Measurements from ENCODE around the gene PRPH.

Gene PRPH

DNA sequence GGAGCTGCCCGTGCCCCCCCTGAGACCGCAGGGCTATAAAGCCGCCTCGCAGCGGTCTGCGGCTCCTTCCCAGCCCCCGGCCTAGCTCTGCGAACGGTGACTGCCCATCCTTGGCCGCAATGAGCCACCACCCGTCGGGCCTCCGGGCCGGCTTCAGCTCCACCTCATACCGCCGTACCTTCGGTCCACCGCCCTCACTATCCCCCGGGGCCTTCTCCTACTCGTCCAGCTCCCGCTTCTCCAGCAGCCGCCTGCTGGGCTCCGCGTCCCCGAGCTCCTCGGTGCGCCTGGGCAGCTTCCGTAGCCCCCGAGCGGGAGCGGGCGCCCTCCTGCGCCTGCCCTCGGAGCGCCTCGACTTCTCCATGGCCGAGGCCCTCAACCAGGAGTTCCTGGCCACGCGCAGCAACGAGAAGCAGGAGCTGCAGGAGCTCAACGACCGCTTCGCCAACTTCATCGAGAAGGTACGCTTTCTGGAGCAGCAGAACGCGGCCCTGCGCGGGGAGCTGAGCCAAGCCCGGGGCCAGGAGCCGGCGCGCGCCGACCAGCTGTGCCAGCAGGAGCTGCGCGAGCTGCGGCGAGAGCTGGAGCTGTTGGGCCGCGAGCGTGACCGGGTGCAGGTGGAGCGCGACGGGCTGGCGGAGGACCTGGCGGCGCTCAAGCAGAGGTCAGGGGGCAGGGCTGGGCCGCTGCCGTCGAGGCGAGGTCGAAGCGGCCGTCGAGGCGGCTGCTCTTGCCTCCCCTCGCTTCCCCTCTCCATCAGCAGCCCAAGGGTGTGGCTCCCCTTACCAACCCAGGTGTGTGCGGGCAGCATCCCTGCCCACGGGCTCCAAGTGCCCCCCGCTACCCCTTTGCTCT, at the start of gene PRPH:
TSS of gene PRPH (plus strand) at position 66 of the 855 bp plus-strand sequence. CDS start at position 120, 54 bp downstream.
- TF ChIP-seq, protein P1, sequence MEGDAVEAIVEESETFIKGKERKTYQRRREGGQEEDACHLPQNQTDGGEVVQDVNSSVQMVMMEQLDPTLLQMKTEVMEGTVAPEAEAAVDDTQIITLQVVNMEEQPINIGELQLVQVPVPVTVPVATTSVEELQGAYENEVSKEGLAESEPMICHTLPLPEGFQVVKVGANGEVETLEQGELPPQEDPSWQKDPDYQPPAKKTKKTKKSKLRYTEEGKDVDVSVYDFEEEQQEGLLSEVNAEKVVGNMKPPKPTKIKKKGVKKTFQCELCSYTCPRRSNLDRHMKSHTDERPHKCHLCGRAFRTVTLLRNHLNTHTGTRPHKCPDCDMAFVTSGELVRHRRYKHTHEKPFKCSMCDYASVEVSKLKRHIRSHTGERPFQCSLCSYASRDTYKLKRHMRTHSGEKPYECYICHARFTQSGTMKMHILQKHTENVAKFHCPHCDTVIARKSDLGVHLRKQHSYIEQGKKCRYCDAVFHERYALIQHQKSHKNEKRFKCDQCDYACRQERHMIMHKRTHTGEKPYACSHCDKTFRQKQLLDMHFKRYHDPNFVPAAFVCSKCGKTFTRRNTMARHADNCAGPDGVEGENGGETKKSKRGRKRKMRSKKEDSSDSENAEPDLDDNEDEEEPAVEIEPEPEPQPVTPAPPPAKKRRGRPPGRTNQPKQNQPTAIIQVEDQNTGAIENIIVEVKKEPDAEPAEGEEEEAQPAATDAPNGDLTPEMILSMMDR (IDR thresholded peaks at IDR 0.05) = no peak

DNA sequence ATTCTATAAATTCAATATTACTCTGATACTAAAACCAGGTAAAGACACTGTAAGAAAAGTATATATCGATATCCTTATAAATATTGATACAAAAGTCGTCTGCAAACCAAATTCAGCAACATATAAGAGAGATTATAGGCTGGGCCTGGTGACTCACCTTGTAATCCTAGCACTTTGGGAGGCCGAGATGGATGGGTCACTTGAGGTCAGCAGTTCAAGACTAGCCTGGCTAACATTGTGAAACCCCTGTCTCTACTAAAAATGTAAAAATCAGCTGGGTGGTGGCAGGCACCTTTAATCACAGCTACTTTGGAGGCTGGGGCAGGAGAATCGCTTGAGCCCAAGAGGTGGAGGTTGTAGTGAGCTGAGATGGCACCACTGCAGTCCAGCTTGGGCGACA, 43.6 kb upstream of the PRPH start:
- TF ChIP-seq, protein P1 (IDR thresholded peaks at IDR 0.05) = no peak

DNA sequence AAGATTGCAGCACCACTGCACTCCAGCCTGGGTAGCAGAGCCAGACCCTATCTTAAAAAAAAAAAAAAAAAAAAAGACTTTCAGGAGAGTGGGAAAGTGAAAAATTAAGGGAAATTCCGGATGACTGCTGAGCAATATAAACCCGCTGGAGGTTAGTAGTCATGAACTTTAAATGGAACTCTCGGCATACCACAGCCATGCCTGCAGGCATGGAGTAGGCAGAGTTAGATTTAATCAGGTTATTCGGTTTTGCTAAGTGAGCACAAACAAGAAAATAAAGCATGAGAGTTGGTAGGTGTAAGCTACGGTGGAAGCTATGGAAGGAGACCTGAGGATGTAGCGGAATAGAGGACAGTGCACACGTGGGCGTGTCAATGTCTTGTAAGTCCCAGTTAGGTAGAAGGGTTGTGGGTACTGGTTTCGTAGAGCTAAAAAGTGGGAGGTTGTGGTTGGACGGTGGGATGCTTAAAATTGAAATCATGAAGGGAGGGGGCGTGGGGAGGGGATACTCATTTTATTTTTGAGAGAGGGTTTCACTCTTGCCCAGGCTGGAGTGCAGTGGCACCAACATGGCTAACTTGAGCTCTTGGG, 41.8 kb upstream of the PRPH start:
- TF ChIP-seq, protein P1 (IDR thresholded peaks at IDR 0.05) = no peak

DNA sequence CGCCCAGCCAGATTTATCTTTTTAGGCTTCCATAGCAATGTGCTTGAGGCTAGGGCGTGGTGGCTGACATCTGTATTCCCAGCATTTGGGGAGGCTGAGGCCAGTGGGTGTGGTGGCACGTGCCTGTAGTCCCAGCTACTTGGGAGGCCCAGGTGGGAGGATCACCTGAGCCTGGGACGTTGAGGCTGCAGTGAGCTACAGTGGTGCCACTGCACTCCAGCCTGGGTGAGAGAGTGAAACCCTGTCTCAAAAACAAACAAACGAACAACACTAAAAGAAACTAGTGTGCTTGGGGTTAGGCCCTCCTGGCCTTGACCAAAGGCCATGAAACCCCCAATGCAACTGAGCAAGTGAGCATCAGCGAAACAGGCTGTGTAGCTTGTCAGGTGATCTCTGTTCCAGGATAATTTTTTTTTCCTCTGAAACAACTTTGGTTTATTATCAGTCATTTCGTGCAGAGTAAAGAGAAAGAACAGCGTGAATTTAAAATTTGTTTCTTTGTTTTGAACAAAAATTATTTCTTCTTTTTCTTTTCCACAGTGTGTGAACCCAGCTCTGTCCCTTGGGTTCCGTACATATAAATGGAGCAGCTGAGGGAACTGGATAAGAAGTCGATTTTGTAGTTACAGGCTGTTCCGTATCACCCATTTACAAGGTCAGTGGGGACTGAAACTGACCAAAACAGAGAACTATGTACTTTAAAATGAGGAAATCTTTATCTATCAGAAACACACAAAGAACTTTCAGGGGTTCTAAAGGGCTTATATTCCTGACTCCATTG, 38.9 kb upstream of the PRPH start:
- TF ChIP-seq, protein P1 (IDR thresholded peaks at IDR 0.05) = no peak

DNA sequence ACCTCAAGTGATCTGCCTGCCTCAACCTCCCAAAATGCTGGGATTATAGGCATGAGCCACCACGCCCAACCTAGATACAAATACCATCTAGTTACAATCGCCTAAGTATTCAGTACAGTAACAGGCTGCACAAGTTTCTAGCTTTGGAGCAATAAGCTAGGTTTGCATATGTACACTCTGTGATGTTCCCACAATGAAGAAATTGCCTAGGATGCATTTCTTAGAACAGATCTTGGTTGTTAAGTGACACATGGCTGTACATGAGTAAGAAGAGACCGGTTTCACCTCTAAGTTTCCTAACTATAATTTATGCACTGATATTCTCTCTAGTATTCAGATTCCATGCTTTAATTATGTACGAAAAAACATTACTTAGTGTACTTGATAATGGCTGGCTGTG, 35.5 kb upstream of the PRPH start:
- TF ChIP-seq, protein P1 (IDR thresholded peaks at IDR 0.05) = no peak

DNA sequence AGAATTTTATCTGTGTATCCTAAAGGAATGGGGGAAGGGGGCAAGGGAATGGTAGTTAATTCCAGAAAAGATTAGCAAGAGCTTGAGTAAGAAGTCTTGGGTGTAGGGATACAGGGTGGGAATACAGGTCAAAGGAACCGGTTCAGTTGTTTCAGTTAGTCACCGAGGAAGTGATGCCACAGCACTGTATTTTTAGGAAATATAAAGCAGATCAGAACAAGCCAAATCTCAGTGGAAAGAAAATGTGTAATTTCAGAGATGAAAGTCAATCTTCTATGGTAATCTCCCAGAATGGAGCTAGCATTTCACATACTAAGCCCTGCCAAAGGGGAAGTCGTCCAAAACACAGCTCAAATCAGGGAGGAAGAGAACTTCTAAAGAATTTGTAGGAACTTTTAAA, 34.8 kb upstream of the PRPH start:
- TF ChIP-seq, protein P1 (IDR thresholded peaks at IDR 0.05) = no peak

DNA sequence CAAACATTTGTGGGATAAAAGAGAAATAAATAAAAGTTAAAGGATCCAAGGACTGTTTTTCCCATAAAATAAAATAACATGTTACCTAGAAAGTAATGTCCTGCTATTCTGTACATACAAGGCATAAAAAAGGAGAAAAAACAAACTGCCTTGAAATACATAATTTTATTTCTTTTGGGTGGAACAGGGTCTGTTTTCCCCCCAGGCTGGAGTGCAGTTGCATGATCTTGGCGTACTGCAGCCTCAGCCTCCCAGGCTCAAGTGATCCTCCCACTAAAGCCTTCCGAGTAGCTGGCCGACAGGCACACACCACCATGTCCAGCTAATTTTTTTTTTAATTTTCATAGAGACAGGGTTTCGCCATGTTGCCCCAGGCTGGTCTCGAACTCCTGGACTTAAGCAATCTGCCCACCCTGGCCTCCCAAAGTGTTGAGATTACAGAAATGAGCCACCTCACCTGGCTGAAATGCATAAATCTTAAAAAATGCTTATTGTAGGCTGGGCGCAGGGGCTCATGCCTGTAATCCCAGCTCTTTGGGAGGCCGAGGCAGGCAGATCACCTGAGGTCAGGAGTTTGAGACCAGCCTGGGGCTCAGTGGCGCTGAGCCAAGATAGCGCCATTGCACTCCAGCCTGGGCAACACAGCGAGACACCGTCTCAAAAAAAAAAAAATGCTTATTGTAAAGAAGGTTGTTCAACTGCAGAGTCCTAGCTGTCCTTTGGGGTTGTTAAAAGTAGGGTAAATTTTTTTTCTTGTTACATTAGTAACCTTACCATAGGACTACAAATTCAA, 34.2 kb upstream of the PRPH start:
- TF ChIP-seq, protein P1 (IDR thresholded peaks at IDR 0.05) = no peak
